GM06990 (cell line): ENCODE data around the gene ZNF726.

Experiments used
- DNase-seq: peaks from one replicate; pipeline ENCODE4 v3.0.0-alpha.2; 2011; ENCODE audit not compliant: insufficient read length; ENCODE audit errors: extremely low read depth
- H3K27me3 ChIP-seq: replicated peaks from 2 replicates; pipeline ENCODE4 v1.6.0; 2011; ENCODE audit warnings: low read length; ENCODE audit not compliant: control insufficient read depth, insufficient read depth
- H3K36me3 ChIP-seq: 2 replicates; pipeline ENCODE4 v1.5.1; 2011; ENCODE audit warnings: low read length; ENCODE audit not compliant: control insufficient read depth, insufficient read depth
- H3K4me3 ChIP-seq: replicated peaks from 2 replicates; pipeline ENCODE4 v1.5.1; 2011; ENCODE audit warnings: low read depth, mild to moderate bottlenecking, control low read depth, low read length
- TF ChIP-seq, protein P1 (sequence below): IDR thresholded peaks from 2 replicates; pipeline ENCODE4 v1.5.1; 2011; ENCODE audit warnings: low read length, control low read depth, mild to moderate bottlenecking, inconsistent platforms; ENCODE audit not compliant: insufficient read depth, poor library complexity, severe bottlenecking

ZNF726 gene

DNA sequence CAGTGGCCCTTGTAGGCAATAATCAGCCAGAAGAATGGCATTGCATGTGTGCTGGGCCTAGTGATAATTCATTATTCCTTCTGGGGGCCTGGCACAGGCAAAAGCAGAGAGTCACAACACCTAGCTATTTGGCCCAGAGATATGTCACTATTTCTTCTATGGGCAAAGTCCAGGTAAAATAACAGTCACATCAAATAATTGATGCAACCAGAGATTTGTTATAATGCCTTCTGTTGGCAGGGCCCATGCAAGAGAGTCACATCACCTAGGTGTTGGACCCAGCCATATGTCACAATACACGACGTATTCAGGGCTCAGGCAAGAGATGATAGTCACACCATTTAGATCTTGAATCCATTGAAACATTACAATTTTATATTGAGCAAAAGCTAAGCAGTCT is 66.1 kb downstream of the ZNF726 start:
- TF ChIP-seq, protein P1, sequence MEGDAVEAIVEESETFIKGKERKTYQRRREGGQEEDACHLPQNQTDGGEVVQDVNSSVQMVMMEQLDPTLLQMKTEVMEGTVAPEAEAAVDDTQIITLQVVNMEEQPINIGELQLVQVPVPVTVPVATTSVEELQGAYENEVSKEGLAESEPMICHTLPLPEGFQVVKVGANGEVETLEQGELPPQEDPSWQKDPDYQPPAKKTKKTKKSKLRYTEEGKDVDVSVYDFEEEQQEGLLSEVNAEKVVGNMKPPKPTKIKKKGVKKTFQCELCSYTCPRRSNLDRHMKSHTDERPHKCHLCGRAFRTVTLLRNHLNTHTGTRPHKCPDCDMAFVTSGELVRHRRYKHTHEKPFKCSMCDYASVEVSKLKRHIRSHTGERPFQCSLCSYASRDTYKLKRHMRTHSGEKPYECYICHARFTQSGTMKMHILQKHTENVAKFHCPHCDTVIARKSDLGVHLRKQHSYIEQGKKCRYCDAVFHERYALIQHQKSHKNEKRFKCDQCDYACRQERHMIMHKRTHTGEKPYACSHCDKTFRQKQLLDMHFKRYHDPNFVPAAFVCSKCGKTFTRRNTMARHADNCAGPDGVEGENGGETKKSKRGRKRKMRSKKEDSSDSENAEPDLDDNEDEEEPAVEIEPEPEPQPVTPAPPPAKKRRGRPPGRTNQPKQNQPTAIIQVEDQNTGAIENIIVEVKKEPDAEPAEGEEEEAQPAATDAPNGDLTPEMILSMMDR, result no peak
- H3K36me3 ChIP-seq, result no peaks in the 10 kb centered on the region
- H3K27me3 ChIP-seq, result no peaks in the 10 kb centered on the region
- DNase-seq, result no peak
- H3K4me3 ChIP-seq, result no peak overlapping the region

DNA sequence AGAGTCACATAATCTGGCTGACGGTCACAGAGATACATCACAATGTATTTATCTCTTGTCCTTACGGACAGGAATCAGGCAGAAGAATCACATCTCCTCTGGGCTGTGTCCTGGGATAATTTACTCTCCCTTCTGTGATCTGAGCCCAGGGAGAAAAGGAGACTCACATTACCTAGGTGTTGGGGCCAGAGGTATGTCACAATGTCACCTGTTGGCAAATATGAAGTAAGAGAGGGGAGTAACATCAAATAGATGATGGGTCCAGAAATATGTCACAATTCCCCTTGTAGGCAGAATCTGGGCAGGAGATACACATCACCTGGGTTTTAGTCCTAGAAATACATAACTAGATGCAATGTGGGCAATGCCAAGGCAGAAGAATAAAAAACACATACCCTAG is 67.2 kb downstream of the ZNF726 start:
- TF ChIP-seq, protein P1, result no peak

DNA sequence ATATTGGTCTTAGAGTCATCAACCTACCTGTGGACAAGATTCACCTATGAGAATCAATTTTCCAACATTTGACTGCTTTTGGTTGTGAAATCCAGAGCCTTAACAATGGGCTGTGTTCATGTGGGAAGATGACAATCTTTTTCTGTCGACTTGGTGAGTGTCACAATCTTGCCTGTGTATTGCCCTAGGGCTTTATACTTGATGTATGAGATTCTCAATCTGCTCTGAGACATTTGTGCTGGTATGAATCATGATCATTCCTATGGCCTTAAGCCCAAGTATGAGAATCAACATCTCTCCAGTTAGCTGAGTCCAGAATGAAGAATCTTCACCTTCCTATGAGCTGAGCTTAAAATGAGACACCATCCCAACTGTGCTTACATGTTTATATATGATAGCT is 68.7 kb downstream of the ZNF726 start:
- Histone ChIP-seq H3K36me3 (no peaks in the 10 kb centered on the region), H3K27me3 (no peaks in the 10 kb centered on the region), H3K4me3 (no peak overlapping the region)
- TF ChIP-seq, protein P1, result no peak
- no peak for DNase-seq

More for the DNA sequence above, 67.2 kb downstream of the ZNF726 start:
- DNase-seq, result no peak
- Histone ChIP-seq H3K36me3 (no peaks in the 10 kb centered on the region), H3K4me3 (no peak overlapping the region), H3K27me3 (no peaks in the 10 kb centered on the region)
